Left kidney (tissue), 2 donors: Measurements from ENCODE around the gene DRAP1. TPM values are rescaled to one million over a fixed set of nuclear protein-coding genes. Genes with fewer than 3 reads are reported as not detected.

Experiments
- DNase-seq: peaks from one replicate; pipeline ENCODE4 v3.0.0-alpha.2; 2013
- polyA plus RNA-seq: library from polyadenylated mRNA; unstranded; fragments of 120-200 nt; gene quantifications from one replicate; pipeline ENCODE4 v1.2.1, GENCODE V29; 2013; ENCODE audit not compliant: insufficient read length

DRAP1 gene
- polyA plus RNA-seq, 1 donor: 65.8 TPM

- no peak for DNase-seq
Observed at GRCh38 chr11:65900125-65900898, 18.9 kb upstream of the DRAP1 start, which contains the start of gene FOSL1. FOSL1 (minus strand) TSS chr11:65900388; CDS start chr11:65900339, 49 bp downstream.

- DNase-seq: no peak
Observed at GRCh38 chr11:65900899-65901180, 18.4 kb upstream of the DRAP1 start.

DNA sequence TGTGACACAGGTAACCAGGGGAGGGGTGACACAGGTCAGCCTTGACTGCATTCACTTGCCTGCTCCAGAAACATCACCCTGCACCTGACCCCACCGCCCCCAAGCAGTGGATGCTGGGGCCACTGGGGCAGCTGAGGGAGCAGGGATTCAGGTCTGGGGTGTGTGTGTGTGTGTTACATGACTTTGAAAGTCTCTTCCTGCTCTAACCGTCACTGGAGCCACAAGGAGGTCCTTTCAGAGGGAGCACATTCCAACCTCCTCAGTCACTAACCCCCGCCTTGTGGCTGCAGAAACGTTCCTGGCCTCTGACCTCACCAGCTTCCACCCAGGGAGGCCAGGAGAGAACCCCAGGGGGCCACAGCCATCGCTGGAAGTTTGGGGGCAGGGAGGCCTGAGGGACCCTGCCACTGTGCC lies 16.2 kb upstream of the DRAP1 start:
- DNase-seq: no peak

DNA sequence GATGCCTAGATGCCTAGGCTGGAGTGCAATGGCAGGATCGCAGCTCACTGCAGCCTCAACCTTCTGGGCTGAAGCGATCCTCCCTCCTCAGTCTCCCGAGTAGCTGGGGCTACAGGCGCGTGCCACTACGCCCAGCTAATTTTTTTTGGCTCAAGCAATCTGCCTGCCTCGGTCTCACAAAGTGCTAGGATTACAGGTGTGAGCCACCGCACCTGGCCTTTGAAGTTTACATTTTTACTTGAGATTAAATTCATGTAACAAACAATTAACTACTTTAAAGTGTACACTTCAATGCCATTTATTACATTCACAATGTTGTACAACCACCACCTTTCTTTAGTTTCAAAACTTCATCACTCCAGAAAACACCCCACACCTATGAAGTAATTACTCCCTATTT lies 15.5 kb upstream of the DRAP1 start:
- DNase-seq: no peak

DNA sequence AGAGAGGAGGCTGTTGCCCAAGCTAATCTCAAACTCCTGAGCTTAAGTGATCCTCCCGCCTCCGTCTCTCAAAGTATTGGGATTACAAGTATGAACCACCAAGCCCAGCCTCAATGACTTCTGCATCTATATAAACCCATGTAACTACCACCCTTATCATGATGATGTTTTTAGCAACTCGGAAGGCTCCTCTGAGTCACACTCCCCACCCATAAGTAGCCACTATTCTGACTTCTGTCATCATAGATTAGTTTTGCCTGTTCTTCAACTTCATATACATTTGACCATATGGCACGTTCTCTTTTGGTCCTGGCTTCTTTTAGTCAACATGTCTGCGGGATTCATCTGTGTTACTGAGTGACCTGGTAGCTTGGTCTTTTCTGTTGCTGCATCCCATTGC lies 12.6 kb upstream of the DRAP1 start:
- DNase-seq: no peak

- no peak for DNase-seq
Observed at GRCh38 chr11:65907878-65908277, 11.3 kb upstream of the DRAP1 start.

DNA sequence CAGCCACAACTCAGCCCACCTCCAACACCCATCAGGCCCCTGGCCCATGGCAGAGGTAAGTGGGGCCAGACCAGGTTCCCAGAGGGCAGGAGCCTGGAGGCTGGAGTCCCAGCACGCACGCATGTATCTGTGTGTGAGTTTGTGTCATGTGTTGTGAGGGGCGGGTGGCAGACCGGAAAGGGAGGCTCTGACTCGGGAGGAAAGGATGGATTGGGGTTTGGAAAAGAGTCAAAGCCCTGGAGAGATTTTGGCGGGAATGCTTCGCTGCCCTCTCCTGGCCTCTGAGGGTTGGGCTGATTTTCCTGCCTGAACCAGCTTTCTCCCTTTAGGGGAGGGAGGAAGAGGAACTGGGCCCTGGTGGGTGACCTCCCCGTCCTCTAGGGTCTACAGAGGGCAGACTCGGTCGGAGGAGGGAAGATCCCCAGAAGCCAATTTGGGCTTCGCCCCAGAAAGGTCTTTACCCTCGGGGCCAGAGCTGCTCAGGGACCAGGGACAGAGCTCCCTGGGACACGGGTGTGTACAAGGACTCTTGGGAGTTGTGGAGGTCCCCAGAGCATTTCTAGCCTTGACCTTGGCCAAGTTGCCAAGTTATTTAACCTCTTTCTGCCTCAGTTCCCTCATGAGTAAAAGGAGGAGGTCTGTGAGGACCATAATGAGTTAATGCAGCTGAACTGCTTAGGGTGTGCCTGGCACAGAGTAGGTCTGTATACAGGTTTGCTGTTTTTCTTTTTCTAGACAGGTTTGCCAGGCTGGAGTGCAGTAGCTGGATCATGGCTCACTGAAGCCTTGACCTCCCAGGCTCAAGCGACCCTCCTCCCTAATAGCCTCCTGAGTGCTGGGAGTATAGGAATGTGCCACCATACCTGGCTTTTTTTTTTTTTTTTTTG lies 7.3 kb upstream of the DRAP1 start:
- DNase-seq: no peak

- no peak for DNase-seq
Observed at GRCh38 chr11:65912845-65913244, 6.4 kb upstream of the DRAP1 start.

DNA sequence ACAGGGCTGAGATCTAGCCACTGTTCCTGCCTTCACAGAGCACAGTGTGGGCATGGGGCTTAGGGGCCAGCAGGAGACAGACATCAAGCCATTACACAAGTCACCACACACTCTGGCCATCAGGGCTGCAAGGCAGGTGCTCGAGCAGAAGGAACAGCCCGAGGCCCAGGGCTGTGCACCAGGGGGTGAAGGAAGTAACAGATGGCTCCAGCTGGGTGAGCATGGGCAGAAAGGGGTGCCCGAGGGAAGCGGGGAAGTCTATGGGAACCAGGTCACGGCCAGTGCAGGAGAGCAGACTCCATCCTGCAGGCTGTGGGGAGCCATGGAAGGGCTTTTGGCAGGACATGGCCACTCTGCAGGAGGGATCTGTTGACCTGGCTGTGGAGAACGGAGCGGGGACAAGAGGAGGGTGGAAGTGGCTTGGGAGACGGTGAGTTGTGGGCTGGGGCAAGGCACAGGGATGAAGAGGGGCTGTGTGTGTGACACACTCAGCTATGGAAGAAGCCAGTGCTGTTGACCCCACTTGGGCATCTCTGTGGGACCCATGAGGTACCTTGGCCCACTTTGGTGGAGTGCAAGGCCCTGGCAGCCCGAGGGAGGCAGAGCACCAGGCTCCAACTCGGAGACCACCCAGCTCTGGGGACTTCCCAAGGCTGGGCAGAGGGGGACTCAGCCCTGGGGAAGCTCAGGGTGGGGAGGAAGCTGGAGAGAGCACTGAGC lies 4.0 kb upstream of the DRAP1 start:
- DNase-seq: no peak

DNA sequence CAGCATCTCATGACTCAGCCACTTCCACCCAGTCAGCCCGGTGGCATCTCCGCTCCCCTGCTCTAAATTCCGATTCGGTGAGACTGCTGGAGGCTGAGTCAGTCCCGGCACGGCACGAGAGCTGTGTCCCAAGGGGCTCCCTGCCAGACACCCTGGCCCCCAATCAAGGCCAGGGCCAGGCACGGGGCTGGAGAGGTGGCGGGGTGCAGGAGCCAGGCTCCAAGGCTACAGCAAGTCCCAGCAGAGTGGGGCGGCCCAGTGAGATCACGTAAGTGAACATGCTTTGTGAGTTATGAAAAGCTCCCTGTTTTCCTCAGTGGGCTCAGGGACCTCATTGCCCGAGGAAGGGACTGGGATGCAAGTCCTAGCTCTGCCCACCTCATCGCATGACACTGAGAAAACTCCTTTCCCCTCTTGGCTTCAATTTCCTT lies 3.4 kb upstream of the DRAP1 start:
- no peak for DNase-seq

DNA sequence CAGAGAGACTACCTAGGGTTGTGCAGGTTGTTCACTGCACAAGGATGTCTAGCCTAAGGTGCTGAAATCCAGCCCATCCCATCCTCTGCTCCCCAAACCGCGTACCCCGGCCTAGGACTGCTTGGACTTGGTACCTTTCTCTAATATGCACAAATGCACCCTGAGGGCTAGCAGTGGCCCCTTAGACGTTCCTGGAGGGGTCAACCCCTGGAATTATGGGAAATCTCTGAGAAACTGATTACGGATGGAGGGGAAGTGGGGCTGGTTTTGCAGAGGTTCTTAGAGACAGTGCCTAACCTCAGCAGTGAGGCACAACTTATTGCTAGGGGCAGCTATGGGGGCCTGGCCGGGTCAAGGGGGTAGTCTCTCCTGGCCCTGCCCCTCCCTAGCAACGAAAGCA lies 2.8 kb upstream of the DRAP1 start:
- DNase-seq: no peak

DNA sequence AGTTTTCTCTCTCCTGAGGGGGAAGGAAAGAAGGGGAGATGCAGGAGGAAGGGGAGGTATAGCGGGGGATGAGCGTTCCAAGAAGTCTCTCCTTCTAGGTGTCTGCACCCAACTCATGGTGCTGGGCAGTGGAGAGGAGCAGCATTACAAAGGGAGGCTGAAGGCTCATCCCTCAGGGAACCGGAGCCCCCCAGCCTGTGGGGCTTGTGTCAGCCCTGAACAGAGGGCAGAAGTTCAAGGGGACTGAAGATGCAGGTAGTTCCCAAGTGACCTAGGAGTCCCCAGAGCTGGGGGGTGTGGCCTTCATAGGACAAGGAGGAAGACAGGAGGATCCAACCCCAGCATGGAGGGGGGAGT lies 2.2 kb upstream of the DRAP1 start:
- DNase-seq: no peak

GRCh38 chr11:65917434-65918210 lies 1.6 kb upstream of the DRAP1 start:
- DNase-seq: no peak

GRCh38 chr11:65918211-65919140 lies 750 bp upstream of the DRAP1 start, which contains the start of gene C11orf68:
C11orf68 (minus strand) TSS chr11:65919062; CDS start chr11:65919031, 31 bp downstream.
- DNase-seq: no peak

DNA sequence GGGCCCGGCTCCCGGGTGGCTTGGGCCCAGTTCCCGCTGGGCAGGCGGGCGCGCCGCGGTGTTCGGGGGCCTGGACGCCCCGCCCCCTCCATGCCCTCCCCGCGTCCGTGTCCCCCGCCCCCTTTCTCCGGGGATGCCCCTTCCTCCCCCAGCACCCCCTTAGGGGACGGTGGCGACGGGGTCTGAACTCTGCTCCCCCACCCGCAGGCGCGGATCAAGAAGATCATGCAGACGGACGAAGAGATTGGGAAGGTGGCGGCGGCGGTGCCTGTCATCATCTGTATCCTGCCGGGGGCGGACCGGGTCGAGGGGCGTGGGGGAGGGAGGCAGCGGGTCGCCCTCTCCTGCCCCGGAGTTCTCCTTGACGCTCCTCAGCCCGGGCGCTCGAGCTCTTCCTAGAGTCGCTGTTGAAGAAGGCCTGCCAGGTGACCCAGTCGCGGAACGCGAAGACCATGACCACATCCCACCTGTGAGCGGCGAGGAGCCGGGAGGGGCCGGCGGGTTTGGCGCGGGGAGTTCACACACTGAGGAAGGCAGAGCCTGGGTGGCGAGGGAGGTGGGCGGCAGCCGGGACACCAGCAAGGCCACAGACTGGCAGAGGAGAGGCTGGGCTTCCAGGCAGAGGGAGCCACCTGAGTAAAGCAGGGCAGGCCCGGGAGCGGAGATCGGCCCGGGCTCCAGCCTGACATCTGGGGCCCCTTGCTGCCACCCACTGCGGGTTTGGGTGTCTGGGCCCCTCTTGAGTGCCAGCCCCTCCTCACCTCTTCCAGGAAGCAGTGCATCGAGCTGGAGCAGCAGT lies 546 bp downstream of the DRAP1 start:
- DNase-seq: no peak

DNA sequence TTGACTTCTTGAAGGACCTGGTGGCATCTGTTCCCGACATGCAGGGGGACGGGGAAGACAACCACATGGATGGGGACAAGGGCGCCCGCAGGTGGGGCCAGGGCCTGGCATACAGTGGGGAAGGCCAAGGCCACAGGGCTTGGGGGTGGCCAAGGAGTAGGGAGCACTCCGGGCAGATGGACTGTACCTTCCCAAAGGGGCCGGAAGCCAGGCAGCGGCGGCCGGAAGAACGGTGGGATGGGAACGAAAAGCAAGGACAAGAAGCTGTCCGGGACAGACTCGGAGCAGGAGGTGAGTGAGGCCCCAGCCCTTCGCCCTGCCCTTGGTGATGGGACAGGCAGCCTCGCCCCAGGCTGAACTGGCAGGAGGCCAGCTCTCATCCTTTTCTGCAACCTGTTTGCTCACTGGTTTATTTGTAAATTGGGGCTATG lies 1.2 kb downstream of the DRAP1 start:
- no peak for DNase-seq

DNA sequence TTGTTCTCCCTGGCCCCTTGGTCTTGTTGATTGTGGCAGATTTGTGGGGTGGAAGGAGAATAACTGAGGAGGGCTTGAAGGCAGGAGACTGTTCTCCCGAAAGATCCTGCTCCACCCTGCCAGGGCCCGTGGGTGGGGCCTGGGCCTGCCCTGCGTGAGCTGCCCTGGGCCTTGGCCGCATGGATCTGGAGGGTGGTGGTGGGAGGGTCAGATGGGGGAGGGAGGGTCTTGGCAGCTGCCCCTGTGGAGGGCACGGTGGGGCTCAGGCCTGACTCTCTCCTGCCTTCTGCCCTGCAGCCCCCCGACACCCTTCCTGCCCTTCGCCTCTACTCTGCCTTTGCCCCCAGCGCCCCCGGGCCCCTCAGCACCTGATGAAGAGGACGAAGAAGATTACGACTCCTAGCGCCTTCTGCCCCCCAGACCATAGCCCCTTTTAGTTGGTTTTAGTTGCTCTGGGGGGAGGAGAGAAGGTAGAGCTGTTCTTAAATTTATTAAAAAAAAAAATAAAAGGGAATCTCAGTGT lies 1.9 kb downstream of the DRAP1 start:
- DNase-seq: no peak

DNA sequence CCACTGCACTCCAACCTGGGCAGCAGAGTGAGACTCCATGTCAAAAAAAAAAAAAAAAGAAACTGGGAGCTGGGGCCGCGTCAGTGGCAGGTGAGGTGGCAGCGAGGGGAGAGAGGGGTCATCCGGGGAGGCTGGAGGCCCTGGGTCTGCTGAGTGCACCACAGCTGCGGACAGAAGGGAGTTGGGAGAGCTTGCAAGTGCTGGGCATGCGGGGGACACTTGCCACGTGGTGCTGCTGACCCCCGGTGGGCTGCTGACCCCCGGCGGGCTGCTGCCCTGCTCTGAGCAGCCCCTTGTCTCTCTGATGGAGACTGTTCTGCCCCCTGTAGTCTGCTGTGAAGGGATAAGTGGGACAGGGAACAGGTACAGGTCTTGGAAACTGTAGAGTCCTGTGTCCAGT lies 2.6 kb downstream of the DRAP1 start:
- no peak for DNase-seq

- DNase-seq: no peak
Observed at GRCh38 chr11:65922565-65922964, 3.3 kb downstream of the DRAP1 start.

- DNase-seq: no peak
Observed at GRCh38 chr11:65925397-65925796, 6.2 kb downstream of the DRAP1 start.
